ENCODE measurements around the gene CD63. TPM values are rescaled to one million over a fixed set of nuclear protein-coding genes. Genes with fewer than 3 reads are reported as not detected.

CD63 gene
- total RNA-seq, 2 donors from 2014 or later: 129 to 180 TPM

- ATAC-seq (peak; percentile 50 to 66), DNase-seq (ENCODE audit: low spot score in 2 of 2) (peak in 1 of 2 donors; percentile 49)
- no peaks in the 10 kb centered on the region for H3K36me3 Mint-ChIP-seq
- no peaks in the 10 kb centered on the region for H3K9me3 Mint-ChIP-seq
- H3K27ac Mint-ChIP-seq: peak overlapping the region; percentile 51 to 64
These were observed 14.9 kb upstream of the CD63 start for GRCh38 chr12:55743406-55744339.

- H3K36me3 Mint-ChIP-seq: no peaks in the 10 kb centered on the region
- no peaks in the 10 kb centered on the region for H3K9me3 Mint-ChIP-seq
- peak in 1 of 2 donors; percentile 74 for DNase-seq (ENCODE audit: low spot score in 2 of 2)
- peak within 1 kb of the TSS; percentile 51 to 64 for H3K27ac Mint-ChIP-seq
- ATAC-seq: peak; percentile 74 to 77
These were observed 14.1 kb upstream of the CD63 start, which contains the start of gene GDF11 for GRCh38 chr12:55742719-55743405. Gene GDF11, plus strand, starts transcription at chr12:55743122. Its CDS starts 195 bp downstream, at chr12:55743317.

DNA sequence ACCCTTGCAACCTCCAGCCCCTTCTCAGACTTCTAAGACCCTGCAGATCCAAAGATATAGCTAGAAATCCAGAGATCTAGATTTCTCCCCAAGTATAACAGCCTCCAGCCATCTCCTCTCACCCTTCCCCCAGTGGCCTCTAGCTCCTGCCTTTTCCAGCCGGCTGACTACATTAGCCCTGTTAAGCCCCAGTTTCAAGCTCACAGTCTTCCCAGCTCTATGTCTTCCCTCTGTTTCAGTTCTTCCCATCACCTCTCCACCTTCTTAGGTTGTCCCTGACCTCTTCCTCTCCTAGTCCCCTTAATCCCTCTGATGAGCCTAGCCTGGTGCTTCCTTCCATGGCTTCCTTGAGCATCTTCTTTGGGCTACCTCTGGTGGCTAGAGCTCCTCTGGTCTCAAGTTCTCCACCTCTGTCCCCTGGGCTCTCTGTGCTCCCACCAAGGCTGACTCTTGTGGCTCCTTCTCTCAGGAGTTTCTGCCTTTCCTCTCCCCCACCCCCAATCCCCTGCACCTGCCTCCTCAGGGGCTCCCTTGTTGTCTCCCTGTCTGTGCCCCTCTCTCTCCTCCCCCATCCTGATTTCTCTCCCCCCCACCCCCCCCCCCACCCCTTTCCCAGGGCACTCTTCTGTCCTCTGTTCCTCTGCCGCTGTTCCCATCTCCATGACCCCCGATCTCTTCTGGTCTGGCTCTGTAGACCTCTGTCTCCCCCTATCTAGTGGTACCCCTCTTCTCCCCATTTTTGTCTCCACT is 13.3 kb upstream of the CD63 start:
- Mint-ChIP-seq H3K36me3 (no peaks in the 10 kb centered on the region), H3K27ac (peak overlapping the region; percentile 18 to 51), H3K9me3 (no peaks in the 10 kb centered on the region)
- DNase-seq (ENCODE audit: low spot score in 2 of 2) (no peak), ATAC-seq (no peak)

- H3K27ac Mint-ChIP-seq: no peak overlapping the region
- no peaks in the 10 kb centered on the region for H3K9me3 Mint-ChIP-seq
- no peaks in the 10 kb centered on the region for H3K36me3 Mint-ChIP-seq
- DNase-seq (ENCODE audit: low spot score in 2 of 2) (no peak), ATAC-seq (no peak)
These were observed 10.2 kb upstream of the CD63 start for GRCh38 chr12:55739025-55739378.

DNA sequence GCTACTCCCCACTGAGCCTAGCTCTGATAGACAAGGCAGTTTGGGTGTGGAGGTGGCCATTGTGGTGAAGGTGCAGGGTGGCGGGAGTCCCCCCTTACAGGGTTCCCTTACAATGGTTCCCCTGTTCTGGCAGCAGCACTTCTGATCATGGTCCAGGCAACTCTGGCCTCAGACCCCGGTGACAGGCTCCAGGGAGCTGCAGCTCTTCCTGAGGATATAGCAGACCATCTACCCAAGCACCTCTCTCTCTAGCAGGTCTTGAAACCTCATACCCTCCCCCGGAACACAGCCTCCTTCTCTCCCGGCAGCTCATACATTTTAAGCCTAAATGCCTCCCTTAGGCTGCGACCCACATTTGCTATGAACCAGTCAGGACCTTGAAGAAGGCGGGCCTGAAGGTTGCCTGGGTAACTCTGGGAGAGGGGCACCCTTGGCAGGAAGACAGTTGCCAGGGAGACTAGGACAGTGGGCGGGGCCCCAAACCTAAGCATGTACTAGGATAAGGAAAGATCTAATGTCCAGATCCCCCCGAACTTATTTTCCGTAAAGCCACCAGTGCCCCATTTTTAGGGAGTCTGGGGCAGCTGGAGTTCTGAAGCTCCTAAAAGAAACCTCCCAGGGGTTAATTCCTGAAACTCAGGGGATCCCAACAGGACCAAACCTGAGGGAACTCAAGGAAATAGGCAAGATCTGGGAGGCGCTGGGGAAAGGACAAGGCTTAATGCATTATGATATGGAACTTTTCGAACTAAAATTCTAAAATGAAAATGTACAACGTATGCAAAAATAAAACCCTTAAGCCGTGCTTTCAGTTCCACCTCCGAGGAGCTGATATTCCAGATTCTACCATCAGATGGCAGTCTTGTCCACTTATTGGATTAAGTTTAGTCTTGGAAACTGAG is 9.6 kb upstream of the CD63 start:
- ATAC-seq (peak; percentile 51 to 83), DNase-seq (ENCODE audit: low spot score in 2 of 2) (peak in 1 of 2 donors; percentile 93)
- Mint-ChIP-seq H3K27ac (peak overlapping the region; percentile 79 to 86), H3K36me3 (no peaks in the 10 kb centered on the region), H3K9me3 (no peaks in the 10 kb centered on the region)

DNA sequence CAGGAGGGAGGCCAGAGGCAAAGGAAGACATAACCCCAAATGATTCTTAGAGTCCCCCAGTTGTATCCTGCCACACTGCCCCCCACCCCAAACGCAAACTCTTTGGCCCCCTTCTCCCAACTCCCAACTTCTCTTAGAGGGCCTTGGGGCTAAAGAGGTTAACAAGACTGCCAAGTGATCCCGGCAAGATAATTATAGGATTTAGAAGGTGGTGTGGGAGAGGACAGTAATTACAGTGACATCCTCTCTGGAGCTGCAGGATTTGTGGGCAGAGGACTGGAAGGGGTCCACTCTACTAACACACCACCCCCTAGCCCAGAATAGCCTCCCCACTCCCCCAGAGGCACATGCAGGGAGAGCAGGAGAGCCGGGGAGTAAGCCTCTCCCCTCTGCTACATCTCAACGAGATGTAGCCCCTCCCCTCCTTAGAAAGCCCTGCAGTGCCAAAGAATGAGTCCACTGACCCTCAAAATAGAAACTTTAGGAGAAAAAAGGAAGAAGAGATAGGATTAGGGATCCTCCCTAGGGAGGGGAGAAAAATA is 8.8 kb upstream of the CD63 start:
- peak in 1 of 2 donors; percentile 19 for ATAC-seq
- H3K36me3 Mint-ChIP-seq: no peaks in the 10 kb centered on the region
- H3K27ac Mint-ChIP-seq: peak overlapping the region; percentile 79 to 86
- H3K9me3 Mint-ChIP-seq: no peaks in the 10 kb centered on the region
- no peak for DNase-seq (ENCODE audit: low spot score in 2 of 2)

DNA sequence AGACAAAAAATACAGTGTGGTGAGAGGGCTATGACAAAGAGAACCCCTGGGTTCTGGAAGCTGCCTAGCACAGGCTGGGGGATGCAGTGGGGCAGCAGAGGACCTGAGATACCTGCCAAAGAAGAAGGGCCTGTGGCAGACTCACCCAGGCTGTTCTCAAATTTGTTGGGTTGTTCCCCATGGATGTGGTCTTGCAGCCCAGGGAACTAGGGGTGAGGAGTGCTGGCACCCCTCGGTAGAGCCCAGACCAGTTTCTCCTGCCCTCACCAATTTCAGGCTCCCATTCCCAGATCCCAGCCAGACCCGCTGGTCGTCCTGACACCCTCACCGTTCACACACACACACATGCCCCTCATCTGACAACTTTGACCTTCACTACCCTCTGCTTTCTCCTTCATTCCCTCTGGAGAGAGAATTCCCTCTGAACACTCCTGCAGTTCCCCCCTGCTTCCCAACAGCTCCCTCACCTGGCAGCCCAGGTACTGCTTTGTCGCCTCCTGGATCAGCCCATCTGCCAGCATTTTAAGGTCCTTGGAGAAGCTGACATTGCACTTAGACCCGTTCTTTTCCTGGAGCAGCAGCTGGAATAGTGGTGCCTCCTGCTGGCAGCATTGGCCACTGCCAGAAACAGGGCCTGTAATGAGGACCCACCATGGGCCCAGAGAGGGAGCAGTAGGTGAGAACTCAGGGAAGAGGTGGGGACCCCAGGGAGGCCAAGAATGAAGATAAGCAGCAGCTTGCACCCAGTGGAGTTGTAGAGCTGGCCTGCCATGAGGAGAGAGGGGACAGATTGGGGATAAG is 8.2 kb upstream of the CD63 start:
- H3K27ac Mint-ChIP-seq: peak overlapping the region in 1 of 2 donors; percentile 10
- no peaks in the 10 kb centered on the region for H3K36me3 Mint-ChIP-seq
- ATAC-seq: peak; percentile 55 to 70
- peak in 1 of 2 donors; percentile 66 for DNase-seq (ENCODE audit: low spot score in 2 of 2)
- H3K9me3 Mint-ChIP-seq: no peaks in the 10 kb centered on the region

DNA sequence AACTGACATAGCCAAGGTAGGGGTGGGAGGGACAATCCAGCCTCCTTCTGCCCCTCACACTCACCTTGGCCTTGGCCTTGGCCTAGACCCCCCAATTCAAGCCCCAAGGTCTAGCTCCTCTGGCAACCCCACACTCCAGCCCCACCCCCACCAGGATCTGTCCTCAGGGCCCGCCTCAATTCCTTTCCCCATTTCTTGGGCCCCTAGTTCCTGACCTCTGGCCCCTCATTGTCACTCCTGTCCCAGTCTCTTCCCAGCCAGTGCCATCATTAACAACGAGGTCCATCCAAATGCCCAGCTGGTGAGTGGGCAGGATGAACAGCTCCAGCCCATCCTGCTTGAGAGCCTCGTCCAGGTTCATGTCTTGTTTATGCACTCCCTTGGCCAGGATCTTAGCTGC is 7.3 kb upstream of the CD63 start:
- ATAC-seq: no peak
- H3K36me3 Mint-ChIP-seq: no peaks in the 10 kb centered on the region
- H3K9me3 Mint-ChIP-seq: no peaks in the 10 kb centered on the region
- H3K27ac Mint-ChIP-seq: no peak overlapping the region
- no peak for DNase-seq (ENCODE audit: low spot score in 2 of 2)

DNA sequence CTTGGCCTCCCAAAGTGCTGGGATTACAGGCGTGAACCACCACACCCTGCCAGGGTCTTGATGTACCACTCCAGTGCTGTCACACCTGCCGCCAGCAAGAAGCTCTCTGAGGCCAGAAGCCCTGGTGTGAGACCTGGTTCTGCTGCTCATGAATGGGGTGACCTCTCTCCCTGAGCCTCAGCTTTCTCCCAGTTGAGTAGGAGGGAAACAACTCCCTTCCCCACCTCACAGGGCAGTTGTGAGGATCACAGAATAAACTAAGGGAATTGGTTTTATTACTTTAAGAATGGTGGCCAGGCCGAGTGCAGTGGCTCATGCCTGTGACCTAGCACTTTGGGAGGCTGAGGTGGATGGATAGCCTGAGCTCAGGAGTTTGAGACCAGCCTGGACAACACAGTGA is 5.8 kb upstream of the CD63 start:
- Mint-ChIP-seq H3K9me3 (no peaks in the 10 kb centered on the region), H3K36me3 (peaks cover 0 to 7% of the 10 kb centered on the region in 2 donors), H3K27ac (peak overlapping the region in 1 of 2 donors; percentile 63)
- no peak for DNase-seq (ENCODE audit: low spot score in 2 of 2)
- no peak for ATAC-seq

- Mint-ChIP-seq H3K9me3 (no peaks in the 10 kb centered on the region), H3K27ac (no peak overlapping the region), H3K36me3 (peaks cover 0 to 9% of the 10 kb centered on the region in 2 donors)
- no peak for ATAC-seq
- no peak for DNase-seq (ENCODE audit: low spot score in 2 of 2)
These were observed 5.0 kb upstream of the CD63 start for GRCh38 chr12:55733858-55734257.

DNA sequence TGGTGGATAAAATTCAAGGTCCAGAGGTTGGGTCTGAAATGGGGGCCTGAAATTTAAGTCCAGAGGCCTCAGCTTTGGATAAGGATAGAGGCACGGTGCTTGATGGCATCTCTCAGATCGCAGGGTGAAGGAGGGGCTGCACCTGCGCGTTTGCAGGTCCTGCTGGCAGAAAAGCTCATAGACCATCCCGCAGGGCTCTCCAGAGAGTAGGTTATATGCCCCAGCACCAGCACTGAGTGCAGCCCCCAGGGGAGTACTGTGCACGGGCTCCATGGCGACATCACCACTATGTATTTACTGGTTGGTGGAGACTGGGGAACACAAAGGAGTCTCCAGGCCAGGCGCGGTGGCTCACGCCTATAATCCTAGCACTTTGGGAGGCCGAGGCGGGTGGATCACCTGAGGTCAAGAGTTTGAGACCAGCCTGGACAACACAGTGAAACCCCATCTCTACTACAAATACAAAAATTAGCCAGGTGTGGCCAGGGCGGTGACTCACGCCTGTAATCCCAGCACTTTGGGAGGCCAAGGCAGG is 4.3 kb upstream of the CD63 start:
- peaks cover 0 to 9% of the 10 kb centered on the region in 2 donors for H3K36me3 Mint-ChIP-seq
- peak in 1 of 2 donors; percentile 53 for DNase-seq (ENCODE audit: low spot score in 2 of 2)
- H3K27ac Mint-ChIP-seq: no peak overlapping the region
- no peaks in the 10 kb centered on the region for H3K9me3 Mint-ChIP-seq
- no peak for ATAC-seq

- no peak for ATAC-seq
- peak overlapping the region in 1 of 2 donors; percentile 49 for H3K27ac Mint-ChIP-seq
- peaks cover 0 to 9% of the 10 kb centered on the region in 2 donors for H3K36me3 Mint-ChIP-seq
- DNase-seq (ENCODE audit: low spot score in 2 of 2): peak in 1 of 2 donors; percentile 51
- H3K9me3 Mint-ChIP-seq: no peaks in the 10 kb centered on the region
These were observed 3.5 kb upstream of the CD63 start for GRCh38 chr12:55732288-55732687.

- DNase-seq (ENCODE audit: low spot score in 2 of 2): no peak
- peak overlapping the region; percentile 79 to 93 for H3K27ac Mint-ChIP-seq
- peaks cover 0 to 9% of the 10 kb centered on the region in 2 donors for H3K36me3 Mint-ChIP-seq
- no peaks in the 10 kb centered on the region for H3K9me3 Mint-ChIP-seq
- ATAC-seq: peak; percentile 47 to 54
These were observed 1.3 kb upstream of the CD63 start for GRCh38 chr12:55729819-55730818.

Data from activated naive CD4-positive, alpha-beta T cell treated with anti-CD3 and anti-CD28 coated beads, Interleukin-2, amount 50 U/mL, for 72 hours (primary cell).